Neural cell (in vitro differentiated cells): ENCODE data around the gene DYRK2. TPM values are rescaled to one million over a fixed set of nuclear protein-coding genes. Genes with fewer than 3 reads are reported as not detected.

ENCODE experiments used
- H2AFZ ChIP-seq: fragments of 200-600, 300-800 bp; sonication (generic), shearing (Covaris generic); 2 replicates; pipeline ENCODE4 v1.6.0; 2014; ENCODE audit warnings: low read depth, mild to moderate bottlenecking, antibody characterized with exemption, low read length, moderate library complexity
- H3F3A ChIP-seq: fragments of 200-600 bp; shearing (Covaris generic); 2 replicates; pipeline ENCODE4 v1.6.1; 2016; ENCODE audit warnings: mild to moderate bottlenecking, moderate library complexity, mixed read lengths, antibody characterized with exemption, low read length; ENCODE audit not compliant: insufficient read depth, poor library complexity, severe bottlenecking
- H3K27ac ChIP-seq: fragments of 200-600, 300-800 bp; sonication (generic), shearing (Covaris generic); 2 replicates; pipeline ENCODE4 v1.5.1; 2014; ENCODE audit warnings: mild to moderate bottlenecking, low read length, moderate library complexity
- H3K27me3 ChIP-seq: fragments of 300-800, 200-600 bp; sonication (generic), shearing (Covaris generic); 2 replicates; pipeline ENCODE4 v1.6.0; 2014; ENCODE audit warnings: mild to moderate bottlenecking, low read depth, low read length, moderate library complexity; ENCODE audit not compliant: insufficient read depth
- H3K36me3 ChIP-seq: fragments of 300-800, 200-600 bp; sonication (generic), shearing (Covaris generic); 2 replicates; pipeline ENCODE4 v1.5.1; 2014; ENCODE audit warnings: mild to moderate bottlenecking, antibody characterized with exemption, low read length, moderate library complexity; ENCODE audit not compliant: insufficient read depth
- H3K4me2 ChIP-seq: fragments of 300-800, 200-600 bp; sonication (generic), shearing (Covaris generic); 2 replicates; pipeline ENCODE4 v1.6.0; 2014; ENCODE audit warnings: mild to moderate bottlenecking, low read length
- H3K4me3 ChIP-seq: fragments of 300-800, 200-600 bp; sonication (generic), shearing (Covaris generic); 2 replicates; pipeline ENCODE4 v1.5.1; 2014; ENCODE audit warnings: mild to moderate bottlenecking, low read length, moderate library complexity
- H3K79me2 ChIP-seq: fragments of 200-600 bp; shearing (Covaris generic); replicated peaks from 2 replicates; pipeline ENCODE4 v1.6.0; 2014; ENCODE audit warnings: mild to moderate bottlenecking, low read length, moderate library complexity; ENCODE audit not compliant: insufficient read depth
- H3K9ac ChIP-seq: fragments of 300-800, 200-600 bp; sonication (generic), shearing (Covaris generic); 2 replicates; pipeline ENCODE4 v1.6.1; 2016; ENCODE audit warnings: mild to moderate bottlenecking, low read length, mixed read lengths
- H3K9me2 ChIP-seq: fragments of 200-600 bp; shearing (Covaris generic); 2 replicates; pipeline ENCODE4 v1.6.1; 2016; ENCODE audit warnings: mild to moderate bottlenecking, low read length, mixed read lengths; ENCODE audit not compliant: insufficient read depth
- H3K9me3 ChIP-seq: fragments of 200-600, 300-800 bp; sonication (generic), shearing (Covaris generic); 2 replicates; pipeline ENCODE4 v1.6.1; 2016; ENCODE audit warnings: mild to moderate bottlenecking, mixed run types, low read length, moderate library complexity, mixed read lengths
- H4K20me1 ChIP-seq: fragments of 200-600 bp; shearing (Covaris generic); 2 replicates; pipeline ENCODE4 v1.6.1; 2016; ENCODE audit warnings: mild to moderate bottlenecking, mixed run types; ENCODE audit not compliant: insufficient read depth
- EP300 ChIP-seq: fragments of 450-650 bp; conservative IDR thresholded peaks from 2 replicates; pipeline ENCODE4 v1.6.1; 2014; ENCODE audit warnings: antibody characterized with exemption, mild to moderate bottlenecking, moderate library complexity; ENCODE audit not compliant: poor library complexity, severe bottlenecking
- EZH2 ChIP-seq: fragments of 200-600, 300-800 bp; shearing (Covaris generic), sonication (generic); IDR thresholded peaks from 2 replicates; pipeline ENCODE4 v1.6.1; 2014; ENCODE audit warnings: antibody characterized with exemption, low read length, borderline replicate concordance, mild to moderate bottlenecking; ENCODE audit not compliant: insufficient read depth, poor library complexity, severe bottlenecking
- MXI1 ChIP-seq: fragments of 450-650 bp; conservative IDR thresholded peaks from 2 replicates; pipeline ENCODE4 v1.6.1; 2014; ENCODE audit warnings: antibody characterized with exemption, mild to moderate bottlenecking; ENCODE audit not compliant: poor library complexity, severe bottlenecking
- POLR2AphosphoS5 ChIP-seq: IDR thresholded peaks from 2 replicates; pipeline ENCODE4 v1.6.1; 2012
- RAD21 ChIP-seq: fragments of 450-650 bp; conservative IDR thresholded peaks from 2 replicates; pipeline ENCODE4 v1.6.1; 2014; ENCODE audit warnings: antibody characterized with exemption, mild to moderate bottlenecking, moderate library complexity
- SMC3 ChIP-seq: fragments of 450-650 bp; conservative IDR thresholded peaks from 2 replicates; pipeline ENCODE4 v1.6.1; 2014; ENCODE audit warnings: antibody characterized with exemption, mild to moderate bottlenecking, moderate library complexity; ENCODE audit not compliant: poor library complexity
- TAF1 ChIP-seq: IDR thresholded peaks from 2 replicates; pipeline ENCODE4 v1.6.1; 2012; ENCODE audit warnings: low read depth
- polyA plus RNA-seq: library from polyadenylated mRNA; depleted of rRNA; stranded (reverse); fragments of >200 nt; gene quantifications from 2 replicates; pipeline ENCODE4 v1.2.3, GENCODE V29; 2014
- TF ChIP-seq, protein P1 (sequence below): IDR thresholded peaks from 2 replicates; pipeline ENCODE4 v1.6.1; 2012; ENCODE audit warnings: borderline replicate concordance
- TF ChIP-seq, protein P2 (sequence below): fragments of 450-650 bp; IDR thresholded peaks from 2 replicates; pipeline ENCODE4 v1.5.1; 2014; ENCODE audit warnings: antibody characterized with exemption, mild to moderate bottlenecking, moderate library complexity; ENCODE audit not compliant: poor library complexity, severe bottlenecking

The DYRK2 gene
- polyA plus RNA-seq, 1 donor from 2014 or later: 50.6 TPM

DNA sequence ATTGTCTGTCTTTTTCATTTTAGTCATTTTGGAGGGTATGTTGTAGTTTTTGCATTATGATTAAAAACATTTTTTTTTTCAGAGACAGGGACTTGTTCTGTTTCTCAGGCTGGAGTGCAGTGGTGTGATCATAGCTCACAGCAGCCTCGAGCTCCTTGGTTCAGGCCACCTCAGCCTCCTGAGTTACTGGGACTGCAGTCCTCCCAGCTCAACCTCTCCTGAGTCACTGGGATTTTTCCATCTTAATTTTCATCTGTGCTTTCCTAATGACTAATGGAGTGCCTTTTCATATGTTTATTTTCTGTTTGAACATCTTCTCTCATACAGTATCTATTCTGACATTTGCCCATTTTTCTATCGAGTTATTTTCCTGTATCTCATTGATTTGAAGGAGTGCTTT lies 52.6 kb downstream of the DYRK2 start:
- Histone ChIP-seq H3K4me3 (no peak overlapping the region), H2AFZ (no peak overlapping the region), H3K9ac (no peak overlapping the region), H3K27ac (no peak overlapping the region), H3K9me2 (no peaks in the 10 kb centered on the region), H3K9me3 (no peaks in the 10 kb centered on the region), H3K36me3 (no peaks in the 10 kb centered on the region), H3K79me2 (no peaks in the 10 kb centered on the region), H3F3A (no peaks in the 10 kb centered on the region), H3K27me3 (no peaks in the 10 kb centered on the region), H4K20me1 (no peaks in the 10 kb centered on the region), H3K4me2 (no peak overlapping the region)
- no peak for TF ChIP-seq POLR2AphosphoS5
- TF ChIP-seq RAD21: no peak
- no peak for TF ChIP-seq SMC3
- TF ChIP-seq MXI1: no peak
- no peak for TF ChIP-seq EZH2
- TF ChIP-seq TAF1: no peak
- no peak for TF ChIP-seq EP300
- TF ChIP-seq, protein P1, sequence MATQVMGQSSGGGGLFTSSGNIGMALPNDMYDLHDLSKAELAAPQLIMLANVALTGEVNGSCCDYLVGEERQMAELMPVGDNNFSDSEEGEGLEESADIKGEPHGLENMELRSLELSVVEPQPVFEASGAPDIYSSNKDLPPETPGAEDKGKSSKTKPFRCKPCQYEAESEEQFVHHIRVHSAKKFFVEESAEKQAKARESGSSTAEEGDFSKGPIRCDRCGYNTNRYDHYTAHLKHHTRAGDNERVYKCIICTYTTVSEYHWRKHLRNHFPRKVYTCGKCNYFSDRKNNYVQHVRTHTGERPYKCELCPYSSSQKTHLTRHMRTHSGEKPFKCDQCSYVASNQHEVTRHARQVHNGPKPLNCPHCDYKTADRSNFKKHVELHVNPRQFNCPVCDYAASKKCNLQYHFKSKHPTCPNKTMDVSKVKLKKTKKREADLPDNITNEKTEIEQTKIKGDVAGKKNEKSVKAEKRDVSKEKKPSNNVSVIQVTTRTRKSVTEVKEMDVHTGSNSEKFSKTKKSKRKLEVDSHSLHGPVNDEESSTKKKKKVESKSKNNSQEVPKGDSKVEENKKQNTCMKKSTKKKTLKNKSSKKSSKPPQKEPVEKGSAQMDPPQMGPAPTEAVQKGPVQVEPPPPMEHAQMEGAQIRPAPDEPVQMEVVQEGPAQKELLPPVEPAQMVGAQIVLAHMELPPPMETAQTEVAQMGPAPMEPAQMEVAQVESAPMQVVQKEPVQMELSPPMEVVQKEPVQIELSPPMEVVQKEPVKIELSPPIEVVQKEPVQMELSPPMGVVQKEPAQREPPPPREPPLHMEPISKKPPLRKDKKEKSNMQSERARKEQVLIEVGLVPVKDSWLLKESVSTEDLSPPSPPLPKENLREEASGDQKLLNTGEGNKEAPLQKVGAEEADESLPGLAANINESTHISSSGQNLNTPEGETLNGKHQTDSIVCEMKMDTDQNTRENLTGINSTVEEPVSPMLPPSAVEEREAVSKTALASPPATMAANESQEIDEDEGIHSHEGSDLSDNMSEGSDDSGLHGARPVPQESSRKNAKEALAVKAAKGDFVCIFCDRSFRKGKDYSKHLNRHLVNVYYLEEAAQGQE: no peak
- TF ChIP-seq, protein P2, sequence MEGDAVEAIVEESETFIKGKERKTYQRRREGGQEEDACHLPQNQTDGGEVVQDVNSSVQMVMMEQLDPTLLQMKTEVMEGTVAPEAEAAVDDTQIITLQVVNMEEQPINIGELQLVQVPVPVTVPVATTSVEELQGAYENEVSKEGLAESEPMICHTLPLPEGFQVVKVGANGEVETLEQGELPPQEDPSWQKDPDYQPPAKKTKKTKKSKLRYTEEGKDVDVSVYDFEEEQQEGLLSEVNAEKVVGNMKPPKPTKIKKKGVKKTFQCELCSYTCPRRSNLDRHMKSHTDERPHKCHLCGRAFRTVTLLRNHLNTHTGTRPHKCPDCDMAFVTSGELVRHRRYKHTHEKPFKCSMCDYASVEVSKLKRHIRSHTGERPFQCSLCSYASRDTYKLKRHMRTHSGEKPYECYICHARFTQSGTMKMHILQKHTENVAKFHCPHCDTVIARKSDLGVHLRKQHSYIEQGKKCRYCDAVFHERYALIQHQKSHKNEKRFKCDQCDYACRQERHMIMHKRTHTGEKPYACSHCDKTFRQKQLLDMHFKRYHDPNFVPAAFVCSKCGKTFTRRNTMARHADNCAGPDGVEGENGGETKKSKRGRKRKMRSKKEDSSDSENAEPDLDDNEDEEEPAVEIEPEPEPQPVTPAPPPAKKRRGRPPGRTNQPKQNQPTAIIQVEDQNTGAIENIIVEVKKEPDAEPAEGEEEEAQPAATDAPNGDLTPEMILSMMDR: no peak

DNA sequence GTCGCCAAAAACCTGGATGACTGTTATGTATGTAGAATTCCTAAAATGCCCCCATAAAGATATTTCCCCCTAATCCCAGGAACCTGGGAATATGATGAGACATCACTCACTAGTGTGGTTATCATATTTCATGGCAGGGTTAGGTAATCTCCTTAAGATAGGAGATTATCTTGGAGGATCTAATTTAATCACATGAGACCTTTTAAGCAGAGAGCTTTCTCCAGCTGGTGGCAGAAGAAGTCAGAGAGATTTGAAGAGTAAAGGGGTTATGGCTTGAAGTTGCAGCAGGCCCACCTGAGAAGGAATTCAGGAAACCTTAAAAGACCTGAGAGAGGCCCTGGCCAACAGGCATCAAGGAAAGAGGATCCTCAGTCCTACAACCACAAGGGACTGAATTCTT lies 53.6 kb downstream of the DYRK2 start:
- H3K4me2 ChIP-seq: no peak overlapping the region
- no peaks in the 10 kb centered on the region for H3K79me2 ChIP-seq
- no peak overlapping the region for H3K4me3 ChIP-seq
- H4K20me1 ChIP-seq: no peaks in the 10 kb centered on the region
- no peaks in the 10 kb centered on the region for H3F3A ChIP-seq
- TF ChIP-seq, protein P1: no peak
- TF ChIP-seq EP300: no peak
- TF ChIP-seq POLR2AphosphoS5: no peak
- TF ChIP-seq EZH2: no peak
- TF ChIP-seq, protein P2: no peak
- no peak for TF ChIP-seq RAD21
- no peak for TF ChIP-seq MXI1
- TF ChIP-seq TAF1: no peak
- no peak for TF ChIP-seq SMC3
- no peaks in the 10 kb centered on the region for H3K9me2 ChIP-seq
- no peak overlapping the region for H2AFZ ChIP-seq
- no peaks in the 10 kb centered on the region for H3K9me3 ChIP-seq
- H3K27me3 ChIP-seq: no peaks in the 10 kb centered on the region
- no peaks in the 10 kb centered on the region for H3K36me3 ChIP-seq
- H3K27ac ChIP-seq: no peak overlapping the region
- no peak overlapping the region for H3K9ac ChIP-seq
